ES-I3 (cell line): Measurements from ENCODE around the gene TMEM131.

Experiments
- H3K36me3 ChIP-seq: 2 replicates; pipeline ENCODE4 v1.6.1; 2013; ENCODE audit warnings: mild to moderate bottlenecking, low read length, control low read depth, moderate library complexity; ENCODE audit not compliant: insufficient read depth
- H3K4me1 ChIP-seq: 2 replicates; pipeline ENCODE4 v1.6.1; 2013; ENCODE audit warnings: mild to moderate bottlenecking, control low read depth, low read length; ENCODE audit not compliant: insufficient read depth
- H3K9ac ChIP-seq: 2 replicates; pipeline ENCODE4 v1.6.1; 2013; ENCODE audit warnings: low read depth, mild to moderate bottlenecking, low read length, moderate library complexity
- H3K9me3 ChIP-seq: 2 replicates; pipeline ENCODE4 v1.6.1; 2013; ENCODE audit warnings: mild to moderate bottlenecking, low read length, moderate library complexity; ENCODE audit not compliant: control insufficient read depth, insufficient read depth

Gene TMEM131

GRCh38 chr2:97752342-97753334, 243.1 kb downstream of the TMEM131 start:
- Histone ChIP-seq H3K36me3 (0 out of 2 replicates have a peak, but pooled peaks cover 3% of the 10 kb centered on the region), H3K9me3 (no peaks in the 10 kb centered on the region), H3K4me1 (peaks cover 16% of the 10 kb centered on the region; the same call in 1 of the 2 replicates), H3K9ac (no peak overlapping the region)

- Histone ChIP-seq H3K36me3 (0 out of 2 replicates have a peak, but pooled peaks cover 3% of the 10 kb centered on the region), H3K4me1 (peaks cover 16% of the 10 kb centered on the region; the same call in 1 of the 2 replicates), H3K9ac (no peak overlapping the region), H3K9me3 (no peaks in the 10 kb centered on the region)
Measured at GRCh38 chr2:97751752-97752151, 244.0 kb downstream of the TMEM131 start.

- Histone ChIP-seq H3K36me3 (no peaks in the 10 kb centered on the region), H3K9me3 (no peaks in the 10 kb centered on the region), H3K9ac (no peak overlapping the region), H3K4me1 (peaks cover 16% of the 10 kb centered on the region; the same call in 1 of the 2 replicates)
Measured at GRCh38 chr2:97750017-97750416, 245.7 kb downstream of the TMEM131 start.

- Histone ChIP-seq H3K4me1 (peaks cover 16% of the 10 kb centered on the region; the same call in 1 of the 2 replicates), H3K9me3 (no peaks in the 10 kb centered on the region), H3K9ac (peak overlapping the region; percentile 7; the same call in 1 of the 2 replicates), H3K36me3 (no peaks in the 10 kb centered on the region)
Measured at GRCh38 chr2:97749581-97749980, 246.2 kb downstream of the TMEM131 start.

GRCh38 chr2:97747716-97748115, 248.0 kb downstream of the TMEM131 start:
- Histone ChIP-seq H3K36me3 (no peaks in the 10 kb centered on the region), H3K9ac (no peak overlapping the region), H3K9me3 (no peaks in the 10 kb centered on the region), H3K4me1 (peaks cover 14% of the 10 kb centered on the region; the same call in 1 of the 2 replicates)

- Histone ChIP-seq H3K4me1 (peaks cover 10% of the 10 kb centered on the region; the same call in 1 of the 2 replicates), H3K9me3 (no peaks in the 10 kb centered on the region), H3K36me3 (no peaks in the 10 kb centered on the region)
Measured at GRCh38 chr2:97747285-97747684, 248.5 kb downstream of the TMEM131 start.

GRCh38 chr2:97745474-97746174, 250.1 kb downstream of the TMEM131 start:
- Histone ChIP-seq H3K9me3 (no peaks in the 10 kb centered on the region), H3K36me3 (no peaks in the 10 kb centered on the region), H3K9ac (no peak overlapping the region), H3K4me1 (0 out of 2 replicates have a peak, but pooled peaks cover 5% of the 10 kb centered on the region)

More at GRCh38 chr2:97747285-97747684, 248.5 kb downstream of the TMEM131 start:
- no peak overlapping the region for H3K9ac ChIP-seq

GRCh38 chr2:97743913-97744312, 251.8 kb downstream of the TMEM131 start:
- H3K9ac ChIP-seq: no peak overlapping the region
- no peaks in the 10 kb centered on the region for H3K36me3 ChIP-seq
- H3K4me1 ChIP-seq: no peaks in the 10 kb centered on the region
- H3K9me3 ChIP-seq: no peaks in the 10 kb centered on the region

- no peaks in the 10 kb centered on the region for H3K4me1 ChIP-seq
- no peak overlapping the region for H3K9ac ChIP-seq
- no peaks in the 10 kb centered on the region for H3K36me3 ChIP-seq
- H3K9me3 ChIP-seq: no peaks in the 10 kb centered on the region
Measured at GRCh38 chr2:97742381-97742847, 253.3 kb downstream of the TMEM131 start.

- Histone ChIP-seq H3K36me3 (no peaks in the 10 kb centered on the region), H3K9me3 (no peaks in the 10 kb centered on the region), H3K4me1 (no peaks in the 10 kb centered on the region), H3K9ac (no peak overlapping the region)
Measured at GRCh38 chr2:97741686-97742085, 254.1 kb downstream of the TMEM131 start.

GRCh38 chr2:97741251-97741650, 254.5 kb downstream of the TMEM131 start:
- Histone ChIP-seq H3K36me3 (no peaks in the 10 kb centered on the region), H3K4me1 (no peaks in the 10 kb centered on the region), H3K9ac (no peak overlapping the region), H3K9me3 (no peaks in the 10 kb centered on the region)

- H3K9me3 ChIP-seq: no peaks in the 10 kb centered on the region
- no peaks in the 10 kb centered on the region for H3K36me3 ChIP-seq
- no peaks in the 10 kb centered on the region for H3K4me1 ChIP-seq
- no peak overlapping the region for H3K9ac ChIP-seq
Measured at GRCh38 chr2:97740590-97741182, 255.1 kb downstream of the TMEM131 start.

- Histone ChIP-seq H3K9ac (no peak overlapping the region), H3K4me1 (no peaks in the 10 kb centered on the region), H3K9me3 (no peaks in the 10 kb centered on the region), H3K36me3 (no peaks in the 10 kb centered on the region)
Measured at GRCh38 chr2:97739893-97740245, 255.9 kb downstream of the TMEM131 start.
